Fibroblast of the conjunctiva (primary cell): Measurements from ENCODE around the gene AK1.
"Not testable (repeated sequence)": the region's sequence is repeated elsewhere in the genome, so short reads cannot be mapped to it uniquely, and the experiment has no call there.

Experiments used
- DNase-seq: peaks from one replicate; pipeline ENCODE4 v3.0.0-alpha.2; 2010; ENCODE audit warnings: low read depth

AK1 gene

DNA sequence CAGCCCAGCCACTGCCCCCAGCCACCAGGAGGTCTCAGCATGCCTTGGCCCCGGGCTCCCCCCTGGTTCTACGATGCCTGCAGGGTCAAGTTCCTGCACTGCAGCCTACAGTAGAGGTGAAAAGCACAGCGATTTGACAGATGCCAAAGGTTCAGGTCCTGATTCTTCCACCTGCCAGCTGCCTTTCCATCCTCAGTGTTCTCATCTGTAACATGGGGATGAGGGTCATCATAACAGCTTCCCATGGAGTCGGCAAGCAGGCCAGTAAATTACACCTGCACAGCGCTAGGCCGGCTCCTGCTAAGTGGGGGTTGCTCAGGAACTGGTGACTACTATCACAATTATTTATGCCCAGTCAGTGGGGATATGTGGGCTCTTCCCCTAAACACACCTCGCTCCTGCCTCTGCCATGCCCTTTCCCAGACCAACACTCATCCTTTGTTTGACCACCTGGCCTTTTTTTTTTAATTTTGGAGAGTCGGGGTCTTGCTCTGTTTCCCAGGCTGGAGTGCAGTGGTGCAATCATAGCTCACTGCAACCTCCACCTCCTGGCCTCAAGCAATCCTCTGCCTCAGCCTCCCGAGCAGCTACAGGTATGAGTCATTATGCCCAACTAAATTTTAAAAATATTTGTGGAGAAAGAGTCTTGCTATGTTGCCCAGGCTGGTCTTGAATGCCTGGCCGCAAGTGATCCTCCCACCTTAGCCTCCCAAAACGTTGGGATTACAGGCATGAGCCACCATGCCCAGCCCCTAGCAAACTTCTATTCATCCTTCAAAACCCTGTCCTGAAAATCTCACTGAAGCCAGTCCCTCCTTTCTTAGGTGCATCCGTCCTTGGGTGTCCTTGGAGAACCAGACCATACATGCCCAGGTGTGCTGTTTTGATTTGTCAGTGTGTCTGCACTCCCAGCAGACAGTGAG is 29.4 kb downstream of the AK1 start:
- no peak for DNase-seq

GRCh38 chr9:127847178-127847510 is 30.3 kb downstream of the AK1 start:
- DNase-seq: no peak

DNA sequence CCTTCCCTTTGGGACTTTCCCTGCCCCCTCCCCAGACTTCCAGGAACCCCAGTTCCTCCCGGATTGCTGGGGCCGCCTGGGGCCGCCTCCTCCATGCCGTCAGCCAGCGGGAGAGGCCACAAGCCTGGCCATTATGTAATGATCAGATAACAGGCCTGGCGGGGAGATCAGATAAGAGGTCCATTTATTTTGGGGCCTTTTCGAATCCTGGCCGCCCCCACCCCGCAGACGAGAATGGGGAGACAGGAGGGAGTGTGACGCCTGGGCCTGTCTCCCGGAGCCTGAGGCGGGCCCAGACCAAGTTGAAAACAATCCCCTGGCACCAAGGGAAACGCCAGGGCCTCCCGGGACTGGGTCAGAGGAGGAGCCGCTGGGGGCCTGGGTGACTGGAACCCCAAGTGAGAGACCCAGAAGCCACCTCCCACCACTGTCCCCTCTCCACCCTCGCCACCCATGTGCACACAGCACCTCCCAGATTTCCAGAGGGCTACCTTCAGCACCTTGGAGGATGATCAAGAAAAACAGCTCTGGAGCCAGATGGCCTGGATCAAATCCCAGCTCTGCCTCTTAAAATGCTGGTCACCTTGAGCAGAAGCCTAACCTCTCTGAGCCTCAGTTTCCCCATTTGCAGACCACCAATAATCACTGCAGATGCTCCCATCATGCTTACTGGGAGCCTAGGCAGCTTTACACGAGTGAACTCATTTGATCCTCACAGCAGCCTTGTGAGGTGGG is 30.9 kb downstream of the AK1 start:
- no peak for DNase-seq

DNA sequence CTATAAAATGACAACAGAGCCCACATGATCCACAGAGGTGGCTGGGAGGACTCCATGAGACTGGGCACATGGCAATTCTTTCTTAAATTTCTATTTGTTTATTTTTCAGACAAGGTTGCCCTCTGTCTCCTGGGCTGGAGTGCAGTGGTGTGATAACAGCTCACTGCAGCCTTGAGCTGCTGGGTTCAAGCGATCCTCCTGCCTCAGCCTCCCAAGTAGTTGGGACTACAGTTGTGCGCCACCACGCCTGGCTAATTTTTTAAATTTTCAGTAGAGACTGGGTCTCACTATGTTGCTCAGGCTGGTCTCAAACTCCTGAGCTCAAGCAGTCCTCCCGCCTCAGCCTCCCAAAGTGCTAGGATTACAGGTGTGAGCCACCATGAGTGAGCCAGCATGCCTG is 31.9 kb downstream of the AK1 start:
- DNase-seq: not testable (repeated sequence)

GRCh38 chr9:127844821-127845359 is 32.6 kb downstream of the AK1 start:
- no peak for DNase-seq

GRCh38 chr9:127841087-127841835 is 36.2 kb downstream of the AK1 start:
- no peak for DNase-seq

- peak; percentile 91 for DNase-seq
Measured at GRCh38 chr9:127838375-127839078, 38.9 kb downstream of the AK1 start.

DNA sequence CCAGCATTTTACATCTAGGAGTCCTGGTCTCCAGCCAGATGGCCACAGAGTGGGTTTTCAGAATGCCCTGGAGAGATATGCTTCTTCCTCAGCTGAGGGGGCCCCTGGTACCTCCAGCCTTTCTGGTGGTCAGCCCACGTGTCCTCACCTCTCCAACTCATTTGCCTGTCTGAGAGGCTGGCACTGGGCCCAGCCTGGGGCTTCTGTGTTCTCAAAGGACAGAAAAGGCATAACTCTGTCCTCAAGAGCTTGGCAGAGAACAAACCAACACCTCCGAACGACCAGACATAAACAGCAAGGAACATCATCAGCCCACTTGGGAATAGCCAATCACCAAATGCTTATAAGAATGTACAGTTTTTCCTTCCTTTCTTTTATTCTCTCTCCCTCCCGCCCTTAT is 40.1 kb downstream of the AK1 start:
- no peak for DNase-seq

DNA sequence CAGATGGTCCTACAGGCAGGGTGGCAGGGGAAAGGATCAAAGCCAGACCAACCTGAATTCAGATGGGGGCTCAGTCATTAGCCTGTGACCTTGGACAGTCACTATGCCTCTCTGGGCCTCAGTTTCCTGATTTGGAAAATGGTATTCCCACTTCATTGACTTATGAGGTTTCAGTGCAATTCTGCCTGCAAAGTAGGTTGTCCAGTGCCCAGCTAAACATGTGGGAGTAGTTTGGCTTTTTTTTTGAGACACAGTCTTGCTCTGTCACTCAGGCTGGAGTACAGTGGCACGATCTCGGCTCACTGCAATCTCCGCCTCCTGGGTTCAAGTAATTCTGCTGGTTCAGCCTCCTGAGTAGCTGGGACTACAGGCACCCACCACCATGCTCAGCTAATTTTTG is 40.9 kb downstream of the AK1 start:
- not testable (repeated sequence) for DNase-seq

GRCh38 chr9:127835991-127836516 is 41.4 kb downstream of the AK1 start:
- no peak for DNase-seq

- DNase-seq: no peak
Measured at GRCh38 chr9:127833555-127833954, 43.9 kb downstream of the AK1 start.

GRCh38 chr9:127832248-127832647 is 45.2 kb downstream of the AK1 start:
- DNase-seq: no peak

DNA sequence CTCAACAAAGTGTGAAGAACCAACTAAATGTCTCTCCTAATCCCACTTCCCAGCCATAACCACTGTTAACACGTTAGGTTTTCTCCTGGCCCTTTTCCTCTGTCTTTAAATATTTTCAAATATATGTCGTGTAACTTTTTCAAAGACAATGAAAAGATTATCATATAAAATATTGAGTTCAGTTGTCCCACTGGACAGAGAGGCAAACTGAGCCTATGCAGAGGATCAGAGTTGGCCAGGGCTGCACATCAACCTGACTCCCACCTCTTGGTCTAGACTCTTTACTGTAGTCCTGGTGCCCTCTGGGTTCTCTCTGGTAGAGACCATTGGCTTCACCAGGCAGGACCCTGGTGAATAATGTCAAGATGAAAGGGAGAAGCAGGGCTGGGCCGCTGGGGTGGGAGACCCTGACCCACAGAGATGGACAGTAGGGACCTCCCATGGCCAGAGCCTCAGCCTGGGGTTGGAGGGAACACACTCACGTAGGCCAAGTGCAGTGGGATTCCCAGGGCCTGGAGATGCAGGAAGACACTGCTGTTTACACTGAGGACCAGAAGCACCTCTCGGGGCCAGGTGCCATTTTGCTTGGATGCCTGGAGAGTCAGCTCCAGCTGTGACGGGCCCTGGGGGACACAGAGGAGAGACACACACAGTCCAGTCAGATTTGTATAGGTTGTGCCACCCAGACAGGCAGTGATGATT is 48.1 kb downstream of the AK1 start:
- DNase-seq: no peak

- no peak for DNase-seq
Measured at GRCh38 chr9:127828262-127829031, 49.0 kb downstream of the AK1 start.

DNA sequence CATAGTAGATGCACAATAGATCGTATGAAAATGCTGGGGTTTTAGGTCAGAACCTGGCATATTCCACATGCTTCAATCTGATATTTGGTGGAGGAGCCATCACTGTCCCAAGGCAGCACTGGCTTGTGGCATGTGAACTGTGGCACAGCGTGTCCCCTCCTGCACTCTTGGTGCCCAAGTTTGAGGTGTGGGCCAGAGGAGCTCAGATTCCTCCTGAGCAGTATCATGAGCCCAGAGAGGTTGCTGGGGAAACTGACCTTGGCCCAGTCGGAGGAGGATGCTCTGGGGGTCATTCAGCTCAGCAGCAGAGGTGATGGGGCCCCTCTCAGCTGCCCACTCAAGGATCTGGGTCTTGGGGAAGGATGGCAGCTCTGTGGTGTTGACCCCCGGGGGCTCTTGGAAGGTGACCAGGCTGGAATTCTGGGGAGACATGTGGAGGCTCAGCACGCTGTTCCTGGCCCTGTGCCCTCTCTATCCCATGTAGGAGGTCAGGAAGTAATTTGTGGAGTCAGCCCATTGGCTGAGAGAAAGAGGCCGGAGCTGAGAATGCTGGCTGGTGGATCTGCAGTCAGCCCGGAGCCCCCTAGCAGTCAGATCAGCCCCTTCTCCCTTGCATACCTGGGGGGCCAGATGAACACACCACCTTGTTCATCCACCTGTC is 51.1 kb downstream of the AK1 start:
- no peak for DNase-seq

GRCh38 chr9:127825319-127826051 is 52.0 kb downstream of the AK1 start:
- no peak for DNase-seq

GRCh38 chr9:127822108-127822507 is 55.4 kb downstream of the AK1 start:
- DNase-seq: no peak

- DNase-seq: no peak
Measured at GRCh38 chr9:127818574-127818973, 58.9 kb downstream of the AK1 start.
